ENCODE results near the gene LRRC4C. TPM values are rescaled to one million over a fixed set of nuclear protein-coding genes. Genes with fewer than 3 reads are reported as not detected.
A peak's percentile ranks its signal among the peaks of the same experiment; 100 is the strongest.

The LRRC4C gene
- total RNA-seq, 4 donors from 2014 or later: 1.5 to 2.8 (median 1.7) TPM

DNA sequence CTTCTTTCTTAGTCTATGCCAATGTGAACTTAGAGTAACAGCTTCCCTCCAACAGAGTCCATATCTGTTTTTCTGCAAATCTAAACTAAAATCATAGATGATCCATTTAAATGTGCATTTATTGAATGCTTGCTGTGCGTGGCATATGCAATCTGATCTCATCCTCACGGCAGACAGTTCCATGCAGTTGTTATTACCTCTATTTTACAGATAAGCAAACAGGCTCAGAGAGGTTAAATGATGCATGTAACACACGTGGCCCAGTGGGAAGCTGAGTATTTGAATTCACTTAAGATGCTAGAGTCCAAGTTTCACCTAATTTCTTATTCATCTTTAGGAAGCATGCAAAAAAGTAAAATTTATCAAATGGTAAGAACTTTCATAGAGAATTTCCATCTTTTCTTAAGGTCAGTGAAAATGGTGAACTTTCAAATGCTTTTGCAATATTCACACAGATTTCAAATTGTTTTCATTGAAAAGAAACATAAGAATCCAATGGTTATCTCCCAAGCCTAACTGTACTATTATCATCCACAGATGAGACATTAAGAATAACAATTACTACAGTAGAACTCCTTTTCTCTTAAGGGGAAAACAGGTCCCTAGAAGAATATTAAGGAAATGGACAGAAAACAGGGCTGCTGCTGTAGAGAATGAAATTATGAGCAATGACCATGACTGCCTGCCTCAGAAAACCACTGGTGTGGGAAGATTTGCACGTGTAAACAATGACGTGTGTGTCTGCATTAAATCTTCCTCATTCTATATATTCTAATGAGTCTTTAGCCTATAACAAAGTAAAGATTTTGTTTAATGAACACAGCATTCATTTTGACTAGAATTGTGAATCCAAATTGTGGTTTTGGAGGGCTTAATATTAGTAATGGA, 1171.3 kb downstream of the LRRC4C start:
- H3K36me3 ChIP-seq: no peaks in the 10 kb centered on the region
- no peak for ATAC-seq
- TF ChIP-seq EP300 (IDR thresholded peaks at IDR 0.05) (no peak), POLR2A (IDR thresholded peaks at IDR 0.05) (no peak), POLR2AphosphoS5 (IDR thresholded peaks at IDR 0.05) (no peak)
- TF ChIP-seq, protein P1, sequence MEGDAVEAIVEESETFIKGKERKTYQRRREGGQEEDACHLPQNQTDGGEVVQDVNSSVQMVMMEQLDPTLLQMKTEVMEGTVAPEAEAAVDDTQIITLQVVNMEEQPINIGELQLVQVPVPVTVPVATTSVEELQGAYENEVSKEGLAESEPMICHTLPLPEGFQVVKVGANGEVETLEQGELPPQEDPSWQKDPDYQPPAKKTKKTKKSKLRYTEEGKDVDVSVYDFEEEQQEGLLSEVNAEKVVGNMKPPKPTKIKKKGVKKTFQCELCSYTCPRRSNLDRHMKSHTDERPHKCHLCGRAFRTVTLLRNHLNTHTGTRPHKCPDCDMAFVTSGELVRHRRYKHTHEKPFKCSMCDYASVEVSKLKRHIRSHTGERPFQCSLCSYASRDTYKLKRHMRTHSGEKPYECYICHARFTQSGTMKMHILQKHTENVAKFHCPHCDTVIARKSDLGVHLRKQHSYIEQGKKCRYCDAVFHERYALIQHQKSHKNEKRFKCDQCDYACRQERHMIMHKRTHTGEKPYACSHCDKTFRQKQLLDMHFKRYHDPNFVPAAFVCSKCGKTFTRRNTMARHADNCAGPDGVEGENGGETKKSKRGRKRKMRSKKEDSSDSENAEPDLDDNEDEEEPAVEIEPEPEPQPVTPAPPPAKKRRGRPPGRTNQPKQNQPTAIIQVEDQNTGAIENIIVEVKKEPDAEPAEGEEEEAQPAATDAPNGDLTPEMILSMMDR (IDR thresholded peaks at IDR 0.05): no peak
- no peak overlapping the region for H3K4me3 ChIP-seq
- H3K9me3 ChIP-seq: no peaks in the 10 kb centered on the region
- peaks cover 25% of the 10 kb centered on the region for H3K27me3 ChIP-seq
- H3K4me1 ChIP-seq: peaks cover 0 to 7% (median under 1%) of the 10 kb centered on the region in 3 donors
- H3K27ac ChIP-seq: no peak overlapping the region
- WGBS, 2 donors (ENCODE audit: low coverage in 1 of 2): 59 to 60% methylated on average over 3 to 5 of the region's 5 CpGs

DNA sequence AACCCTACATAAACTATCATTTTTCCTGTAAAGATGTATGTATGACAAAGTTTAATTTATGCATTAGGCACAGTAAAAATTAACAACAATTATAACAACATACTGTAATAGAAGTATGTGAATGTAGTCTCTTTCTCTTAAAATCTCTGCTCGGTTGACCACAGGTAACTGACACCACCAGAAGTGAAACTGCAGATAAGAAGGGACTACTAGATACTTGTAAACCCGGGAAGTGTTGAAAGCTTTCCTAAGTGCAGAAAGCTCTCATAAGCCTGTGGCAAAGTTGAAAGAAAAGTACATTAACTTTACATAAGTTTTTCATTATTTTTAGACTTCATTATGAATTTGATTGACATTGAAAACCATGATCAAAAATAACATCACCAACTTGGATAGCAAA, 1173.3 kb downstream of the LRRC4C start:
- WGBS, 2 donors (ENCODE audit: low coverage in 1 of 2): 45 to 90% methylated on average over 2 of the region's 2 CpGs
- Histone ChIP-seq H3K27ac (no peak overlapping the region), H3K4me1 (peaks cover 0 to 2% (median 0%) of the 10 kb centered on the region in 3 donors), H3K36me3 (no peaks in the 10 kb centered on the region), H3K27me3 (peaks cover 5% of the 10 kb centered on the region), H3K9me3 (no peaks in the 10 kb centered on the region), H3K4me3 (no peak overlapping the region)
- no peak for TF ChIP-seq POLR2AphosphoS5 (IDR thresholded peaks at IDR 0.05)
- TF ChIP-seq, protein P1 (IDR thresholded peaks at IDR 0.05): no peak
- no peak for TF ChIP-seq EP300 (IDR thresholded peaks at IDR 0.05)
- no peak for TF ChIP-seq POLR2A (IDR thresholded peaks at IDR 0.05)
- no peak for ATAC-seq

DNA sequence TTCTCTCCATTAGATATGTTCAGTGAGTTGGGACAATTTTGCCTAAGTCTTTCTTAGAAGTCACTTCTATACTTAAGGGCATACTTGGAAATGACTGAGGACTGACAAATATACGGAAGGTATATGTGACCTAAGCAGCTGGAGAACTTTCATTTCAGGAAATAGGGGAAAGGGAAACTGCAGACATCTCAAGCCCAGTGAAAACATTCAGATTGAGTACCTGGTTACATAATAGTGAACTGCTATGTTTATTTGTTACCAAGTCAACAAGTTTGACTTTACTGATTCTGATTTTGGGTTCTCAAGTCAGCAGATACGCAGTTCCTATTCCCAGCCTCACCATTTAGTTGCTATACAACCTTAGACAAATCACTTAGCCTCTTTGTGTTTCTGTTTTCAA, 1173.9 kb downstream of the LRRC4C start:
- WGBS, 2 donors (ENCODE audit: low coverage in 1 of 2): 73 to 74% methylated on average over 2 of the region's 2 CpGs
- Histone ChIP-seq H3K27me3 (no peaks in the 10 kb centered on the region), H3K36me3 (no peaks in the 10 kb centered on the region), H3K4me3 (no peak overlapping the region), H3K27ac (no peak overlapping the region), H3K4me1 (peaks cover 0 to 8% (median 0%) of the 10 kb centered on the region in 3 donors), H3K9me3 (no peaks in the 10 kb centered on the region)
- ATAC-seq: no peak
- no peak for TF ChIP-seq POLR2A (IDR thresholded peaks at IDR 0.05)
- TF ChIP-seq, protein P1 (IDR thresholded peaks at IDR 0.05): no peak
- TF ChIP-seq EP300 (IDR thresholded peaks at IDR 0.05): no peak
- no peak for TF ChIP-seq POLR2AphosphoS5 (IDR thresholded peaks at IDR 0.05)

DNA sequence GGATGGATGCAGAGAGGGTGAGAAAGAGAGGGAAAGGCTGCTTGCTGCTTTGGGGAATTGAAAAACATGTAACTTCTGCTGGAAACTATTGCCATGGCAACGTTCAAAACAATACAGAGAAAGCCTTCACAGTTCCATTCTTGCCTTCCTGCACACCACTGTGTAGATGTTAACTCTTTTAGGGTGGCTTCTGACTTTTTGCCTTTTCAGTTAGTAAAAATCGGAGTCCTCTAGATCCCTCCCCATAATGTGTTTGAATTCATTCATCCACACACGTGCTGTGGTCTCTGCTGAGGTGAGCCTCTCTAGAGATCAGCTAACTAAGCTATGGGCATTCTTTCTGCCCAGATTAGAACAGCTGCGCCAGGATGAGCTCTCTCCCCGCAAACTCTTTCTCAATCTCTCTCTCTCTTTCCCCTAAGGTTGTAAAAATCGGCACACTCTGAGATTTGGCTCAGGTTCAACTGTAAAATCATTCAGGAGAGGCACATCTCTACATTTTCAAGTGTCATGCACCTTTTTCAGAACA, 1178.3 kb downstream of the LRRC4C start:
- Histone ChIP-seq H3K9me3 (no peaks in the 10 kb centered on the region), H3K4me3 (peak overlapping the region in 1 of 2 donors; percentile 13), H3K27ac (peak overlapping the region in 2 of 4 donors; percentile 9 to 14), H3K36me3 (no peaks in the 10 kb centered on the region), H3K27me3 (no peaks in the 10 kb centered on the region), H3K4me1 (peaks cover 0 to 11% (median 0%) of the 10 kb centered on the region in 3 donors)
- 23 to 42% methylated on average over 5 to 6 of the region's 6 CpGs for WGBS, 2 donors (ENCODE audit: low coverage in 1 of 2)
- no peak for ATAC-seq
- TF ChIP-seq POLR2A (IDR thresholded peaks at IDR 0.05) (no peak), EP300 (IDR thresholded peaks at IDR 0.05) (no peak), POLR2AphosphoS5 (IDR thresholded peaks at IDR 0.05) (no peak)
- TF ChIP-seq, protein P1 (IDR thresholded peaks at IDR 0.05): no peak

All from gastroesophageal sphincter (tissue), 4 donors.